ENCODE data around the gene SRP68. TPM values are rescaled to one million over a fixed set of nuclear protein-coding genes. Genes with fewer than 3 reads are reported as not detected.

The SRP68 gene
- total and polyA plus RNA-seq, 2 of the 8 experiments (the other 6 are each of a cell fraction or from before 2014, with no cell fraction given) = 57.7 to 83.5 TPM

GRCh38 chr17:76071531-76072147 is 678 bp downstream of the SRP68 start:
- no peak overlapping the region for H2BK12ac ChIP-seq (ENCODE audit: low read depth, low read length)
- 0 out of 2 replicates have a peak overlapping the region, but pooled peaks have one; percentile 23 for H2AFZ ChIP-seq (ENCODE audit: low read length)
- H3K14ac ChIP-seq (ENCODE audit: insufficient read length) = no peak overlapping the region
- peak overlapping the region; percentile 84 to 98 (median 96) for H3K4me3 ChIP-seq (ENCODE audit: extremely low read depth in 1 of 4, insufficient read depth in 2 of 4, low read depth in 3 of 4, low read length in 4 of 4)
- H3K9me3 ChIP-seq (ENCODE audit: insufficient read depth in 2 of 2, low read depth in 1 of 2, low read length in 1 of 2) = no peaks in the 10 kb centered on the region
- FAIRE-seq (no peak), DNase-seq (ENCODE audit: low read depth in 1 of 2, low spot score in 2 of 2) (peak in 1 of 2 experiments; percentile 54)
- peak overlapping the region; percentile 56; the same call in 1 of the 2 replicates for H3K27ac ChIP-seq (ENCODE audit: low read depth, low read length)
- H4K20me1 ChIP-seq (replicated peaks in 1 of 2; ENCODE audit: control insufficient read depth in 1 of 2, insufficient read depth in 2 of 2, low read length in 2 of 2) = peaks cover 2 to 11% of the 10 kb centered on the region in 2 experiments
- no peak overlapping the region for H2BK5ac ChIP-seq (ENCODE audit: low read depth, low read length)
- peak overlapping the region; percentile 85 to 89 for H3K4me2 ChIP-seq (ENCODE audit: insufficient read depth in 1 of 2, low read depth in 2 of 2, low read length in 2 of 2)
- peaks cover 0 to 31% (median 14%) of the 10 kb centered on the region in 4 experiments; a peak in 6 of 7 replicates for H3K4me1 ChIP-seq (replicated peaks in 1 of 4; ENCODE audit: control insufficient read depth in 3 of 4, insufficient read depth in 4 of 4, low read length in 3 of 4)
- no peak overlapping the region for H2BK120ac ChIP-seq (replicated peaks; ENCODE audit: low read depth, low read length)
- no peak overlapping the region for H4K5ac ChIP-seq (ENCODE audit: insufficient read length, low read depth, low read length)
- no peak overlapping the region for H2AK5ac ChIP-seq (ENCODE audit: low read depth, low read length)
- no peak overlapping the region for H3K18ac ChIP-seq (ENCODE audit: extremely low read depth, low read length)
- peak overlapping the region; percentile 73 to 88 (median 80) for H3K9ac ChIP-seq (replicated peaks in 1 of 4; ENCODE audit: extremely low read depth in 1 of 4, low read depth in 3 of 4, low read length in 3 of 4)
- H2BK15ac ChIP-seq (ENCODE audit: low read length) = no peak overlapping the region
- H3K79me2 ChIP-seq (ENCODE audit: control insufficient read depth in 1 of 2, insufficient read depth in 2 of 2, low read length in 2 of 2) = peaks cover 3 to 27% of the 10 kb centered on the region in 2 experiments
- no peak overlapping the region for H4K8ac ChIP-seq (ENCODE audit: extremely low read depth, insufficient read depth, low read length)
- no peak overlapping the region for H3K4ac ChIP-seq (replicated peaks; ENCODE audit: insufficient read length, low read depth, low read length)
- no peak overlapping the region for H4K91ac ChIP-seq (replicated peaks; ENCODE audit: insufficient read length, low read length)
- no peak overlapping the region for H3K23ac ChIP-seq (ENCODE audit: insufficient read length)
- 34% methylated on average over 15 of the region's 15 CpGs; no CpG with 5 or more reads in 1 of the 2 experiments for WGBS, 2 experiments (ENCODE audit: extremely low coverage in 1 of 2, insufficient coverage in 1 of 2, insufficient read length in 1 of 2, insufficient replicate concordance in 2 of 2, low coverage in 1 of 2, low lambda C conversion rate in 2 of 2, missing lambda C conversion rate in 1 of 2)
- ChIA-PET CTCF (ENCODE audit: partially characterized antibody) (interaction anchor here (1.6 kb wide), 1 partner anchor 60 kb away, joined by 4 read pairs; no protein-coding TSS in a partner anchor), POLR2A (ENCODE audit: partially characterized antibody) (interaction anchor here (0.9 to 2.6 kb wide), 5 partner anchors 8 to 87 kb away, joined by 3 to 8 read pairs (median 3); no protein-coding TSS in a partner anchor)
- peaks cover 6% of the 10 kb centered on the region; the same call in 1 of the 2 replicates for H3K79me1 ChIP-seq (ENCODE audit: low read depth, low read length)
- H3K36me3 ChIP-seq (ENCODE audit: control insufficient read depth in 2 of 4, insufficient read depth in 4 of 4, low read length in 3 of 4) = peaks cover 5 to 8% (median 7%) of the 10 kb centered on the region in 4 experiments; a peak in 6 of 8 replicates
- peaks cover 31 to 38% (median 35%) of the 10 kb centered on the region in 4 experiments for H3K27me3 ChIP-seq (replicated peaks in 1 of 4; ENCODE audit: control insufficient read depth in 3 of 4, extremely low read depth in 1 of 4, insufficient read depth in 3 of 4, low read length in 3 of 4)
- no peak overlapping the region for H2BK20ac ChIP-seq (ENCODE audit: low read length)
- no peak overlapping the region for H3K56ac ChIP-seq (replicated peaks; ENCODE audit: insufficient read length, low read depth, low read length)
- peaks cover 25% of the 10 kb centered on the region for H3K23me2 ChIP-seq (ENCODE audit: low read depth, low read length)
- TF ChIP-seq RXRA (IDR thresholded peaks at IDR 0.05; ENCODE audit: insufficient read depth, low read depth, low read length) (no peak), CEBPB (IDR thresholded peaks at IDR 0.05; ENCODE audit: low read depth, low read length) (no peak), SAP30 (IDR thresholded peaks at IDR 0.05; ENCODE audit: insufficient read depth, insufficient replicate concordance, low read length) (peak; percentile 27), POU5F1 (IDR thresholded peaks at IDR 0.05; ENCODE audit: low read depth, low read length) (no peak), CTCF (IDR thresholded peaks at IDR 0.05; ENCODE audit: control extremely low read depth in 1 of 3, insufficient read depth in 1 of 3, low read depth in 1 of 3, low read length in 3 of 3) (no peak), RBBP5 (IDR thresholded peaks at IDR 0.05; ENCODE audit: borderline replicate concordance, low read depth, low read length) (no peak), EGR1 (IDR thresholded peaks at IDR 0.05; ENCODE audit: borderline replicate concordance, low read depth, low read length) (no peak), RAD21 (IDR thresholded peaks at IDR 0.05 in 1 of 2, conservative IDR thresholded peaks at IDR 0.05 in 1 of 2; ENCODE audit: low read depth in 2 of 2, low read length in 2 of 2) (no peak), JUN (IDR thresholded peaks at IDR 0.05; ENCODE audit: low read depth, low read length) (no peak)

Data from H1 (cell line).